ENCODE measurements around the gene ADCY7.

DNA sequence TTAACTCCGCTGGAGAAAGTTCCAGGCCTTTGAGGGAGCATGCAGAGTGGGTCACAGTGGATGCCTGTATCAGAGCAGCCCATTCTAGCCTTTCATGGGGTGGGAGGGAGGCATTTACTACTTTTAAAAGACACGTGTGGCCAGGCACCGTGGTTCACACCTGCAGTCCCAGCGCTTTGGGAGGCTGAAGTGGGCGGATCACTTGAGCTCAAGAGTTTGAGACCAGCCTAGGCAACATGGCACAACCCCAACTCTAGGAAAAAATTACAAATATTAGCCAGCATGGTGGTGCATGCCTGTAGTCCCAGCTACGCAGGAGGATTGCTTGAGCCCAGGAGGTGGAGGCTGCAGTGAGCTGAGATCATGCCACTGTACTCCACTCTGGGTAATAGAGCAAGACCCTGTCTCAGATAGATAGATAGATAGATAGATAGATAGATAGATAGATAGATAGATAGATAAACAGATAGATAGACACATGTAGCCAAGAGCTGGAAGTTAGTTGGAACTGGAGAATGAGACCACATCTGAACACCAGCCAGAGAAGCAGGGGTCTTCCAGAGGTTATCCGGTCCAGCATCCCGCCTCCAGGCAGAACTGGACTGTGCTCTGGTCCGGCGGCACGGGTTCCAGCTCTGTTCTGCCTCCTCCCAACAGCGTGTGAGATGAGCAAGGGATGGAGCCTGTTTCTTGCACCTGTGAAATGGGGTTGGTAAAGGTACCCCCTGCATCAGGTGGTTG is 3.6 kb downstream of the ADCY7 start:
- TF ChIP-seq EZH2 (optimal IDR thresholded peaks at IDR 0.05; ENCODE audit: low read depth, low read length) = no peak
- TF ChIP-seq, protein P1, sequence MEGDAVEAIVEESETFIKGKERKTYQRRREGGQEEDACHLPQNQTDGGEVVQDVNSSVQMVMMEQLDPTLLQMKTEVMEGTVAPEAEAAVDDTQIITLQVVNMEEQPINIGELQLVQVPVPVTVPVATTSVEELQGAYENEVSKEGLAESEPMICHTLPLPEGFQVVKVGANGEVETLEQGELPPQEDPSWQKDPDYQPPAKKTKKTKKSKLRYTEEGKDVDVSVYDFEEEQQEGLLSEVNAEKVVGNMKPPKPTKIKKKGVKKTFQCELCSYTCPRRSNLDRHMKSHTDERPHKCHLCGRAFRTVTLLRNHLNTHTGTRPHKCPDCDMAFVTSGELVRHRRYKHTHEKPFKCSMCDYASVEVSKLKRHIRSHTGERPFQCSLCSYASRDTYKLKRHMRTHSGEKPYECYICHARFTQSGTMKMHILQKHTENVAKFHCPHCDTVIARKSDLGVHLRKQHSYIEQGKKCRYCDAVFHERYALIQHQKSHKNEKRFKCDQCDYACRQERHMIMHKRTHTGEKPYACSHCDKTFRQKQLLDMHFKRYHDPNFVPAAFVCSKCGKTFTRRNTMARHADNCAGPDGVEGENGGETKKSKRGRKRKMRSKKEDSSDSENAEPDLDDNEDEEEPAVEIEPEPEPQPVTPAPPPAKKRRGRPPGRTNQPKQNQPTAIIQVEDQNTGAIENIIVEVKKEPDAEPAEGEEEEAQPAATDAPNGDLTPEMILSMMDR (IDR thresholded peaks at IDR 0.05; ENCODE audit: low read length) = no peak

Measured in MM.1S (cell line).